Rectal smooth muscle tissue (tissue), 1 donor: Measurements from ENCODE around the gene HDGFL2.
A peak's percentile ranks its signal among the peaks of the same experiment; 100 is the strongest.

Source experiments
- H3K27ac ChIP-seq: one replicate; pipeline ENCODE4 v1.7.0; 2013; ENCODE audit warnings: low read depth, low read length, inconsistent platforms
- H3K27me3 ChIP-seq: one replicate; pipeline ENCODE4 v1.7.0; 2013; ENCODE audit warnings: low read length; ENCODE audit not compliant: control insufficient read depth, insufficient read depth
- H3K36me3 ChIP-seq: one replicate; pipeline ENCODE4 v1.7.0; 2013; ENCODE audit warnings: low read length; ENCODE audit not compliant: control insufficient read depth, insufficient read depth
- H3K4me1 ChIP-seq: one replicate; pipeline ENCODE4 v1.7.0; 2013; ENCODE audit warnings: low read length; ENCODE audit not compliant: control insufficient read depth, insufficient read depth
- H3K4me3 ChIP-seq: one replicate; pipeline ENCODE4 v1.7.0; 2013; ENCODE audit warnings: low read length
- H3K9ac ChIP-seq: one replicate; pipeline ENCODE4 v1.7.0; 2013; ENCODE audit warnings: low read length

HDGFL2 gene

GRCh38 chr19:4448147-4448985 lies 23.7 kb upstream of the HDGFL2 start:
- no peak overlapping the region for H3K27ac ChIP-seq
- H3K4me1 ChIP-seq: no peaks in the 10 kb centered on the region
- no peak overlapping the region for H3K9ac ChIP-seq
- H3K4me3 ChIP-seq: no peak overlapping the region
- no peaks in the 10 kb centered on the region for H3K27me3 ChIP-seq
- H3K36me3 ChIP-seq: peaks cover 35% of the 10 kb centered on the region

DNA sequence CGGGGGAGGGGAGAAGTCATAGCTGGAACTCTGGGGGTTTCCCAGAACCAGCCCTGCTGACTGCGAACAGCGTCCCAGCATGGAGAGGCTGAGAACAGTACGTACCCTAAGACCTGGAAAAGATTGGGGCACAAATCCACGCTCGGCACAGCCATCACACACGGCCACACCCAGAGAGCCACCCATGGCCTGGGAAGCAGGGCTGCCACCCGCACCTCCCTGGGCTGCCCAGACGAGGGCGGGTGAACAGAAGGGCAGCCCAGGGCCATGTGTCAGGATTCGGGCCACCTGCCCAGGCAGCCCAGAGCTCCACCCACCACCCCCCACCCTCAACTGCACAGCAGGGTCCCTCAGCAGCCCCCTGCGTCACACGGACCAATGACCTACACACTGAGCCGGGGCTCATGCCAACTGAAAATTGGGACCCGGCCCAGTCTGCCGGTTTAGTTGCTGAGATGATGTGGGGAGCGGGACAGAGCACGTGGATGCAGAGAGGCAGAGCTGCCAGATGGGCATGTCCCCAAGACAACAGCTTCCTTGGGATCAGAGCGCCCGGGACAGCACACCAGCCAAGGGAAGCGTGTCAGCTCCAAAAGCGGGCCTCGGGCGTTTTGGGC lies 23.0 kb upstream of the HDGFL2 start:
- Histone ChIP-seq H3K27ac (peak overlapping the region; percentile 56), H3K27me3 (no peaks in the 10 kb centered on the region), H3K4me1 (no peaks in the 10 kb centered on the region), H3K9ac (no peak overlapping the region), H3K36me3 (peaks cover 37% of the 10 kb centered on the region), H3K4me3 (no peak overlapping the region)

DNA sequence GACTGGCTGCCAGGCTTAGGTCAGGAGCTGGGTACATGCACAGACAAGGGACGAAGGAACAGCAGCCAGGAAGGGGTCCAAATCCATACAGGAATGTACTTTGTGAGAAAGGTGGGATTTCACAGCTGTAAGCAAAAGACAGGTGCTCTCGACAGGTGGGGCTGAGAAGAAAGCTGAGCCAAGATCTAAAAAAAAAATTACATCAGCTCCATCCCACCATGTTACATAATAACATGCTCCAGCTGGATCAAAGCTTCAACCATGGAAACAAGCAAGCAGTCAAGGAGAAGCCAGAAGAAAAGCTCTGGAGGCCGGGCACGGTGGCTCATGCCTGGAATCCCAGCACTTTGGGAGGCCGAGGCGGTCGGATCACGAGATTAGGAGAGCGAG lies 22.5 kb upstream of the HDGFL2 start:
- no peak overlapping the region for H3K4me3 ChIP-seq
- no peak overlapping the region for H3K9ac ChIP-seq
- no peak overlapping the region for H3K27ac ChIP-seq
- H3K36me3 ChIP-seq: peaks cover 42% of the 10 kb centered on the region
- H3K27me3 ChIP-seq: no peaks in the 10 kb centered on the region
- H3K4me1 ChIP-seq: no peaks in the 10 kb centered on the region

- Histone ChIP-seq H3K4me1 (peaks cover 11% of the 10 kb centered on the region), H3K27me3 (no peaks in the 10 kb centered on the region), H3K4me3 (no peak overlapping the region), H3K36me3 (peaks cover 26% of the 10 kb centered on the region), H3K9ac (no peak overlapping the region), H3K27ac (no peak overlapping the region)
Measured at GRCh38 chr19:4452230-4452990, 19.7 kb upstream of the HDGFL2 start.

- Histone ChIP-seq H3K27ac (no peak overlapping the region), H3K36me3 (peaks cover 18% of the 10 kb centered on the region), H3K27me3 (no peaks in the 10 kb centered on the region), H3K4me3 (no peak overlapping the region), H3K4me1 (peaks cover 11% of the 10 kb centered on the region), H3K9ac (no peak overlapping the region)
Measured at GRCh38 chr19:4453232-4454179, 18.6 kb upstream of the HDGFL2 start.

GRCh38 chr19:4454747-4455718 lies 17.1 kb upstream of the HDGFL2 start:
- Histone ChIP-seq H3K27me3 (no peaks in the 10 kb centered on the region), H3K36me3 (peaks cover 15% of the 10 kb centered on the region), H3K27ac (peak overlapping the region; percentile 55), H3K4me3 (peak overlapping the region; percentile 29), H3K9ac (no peak overlapping the region), H3K4me1 (peaks cover 11% of the 10 kb centered on the region)

DNA sequence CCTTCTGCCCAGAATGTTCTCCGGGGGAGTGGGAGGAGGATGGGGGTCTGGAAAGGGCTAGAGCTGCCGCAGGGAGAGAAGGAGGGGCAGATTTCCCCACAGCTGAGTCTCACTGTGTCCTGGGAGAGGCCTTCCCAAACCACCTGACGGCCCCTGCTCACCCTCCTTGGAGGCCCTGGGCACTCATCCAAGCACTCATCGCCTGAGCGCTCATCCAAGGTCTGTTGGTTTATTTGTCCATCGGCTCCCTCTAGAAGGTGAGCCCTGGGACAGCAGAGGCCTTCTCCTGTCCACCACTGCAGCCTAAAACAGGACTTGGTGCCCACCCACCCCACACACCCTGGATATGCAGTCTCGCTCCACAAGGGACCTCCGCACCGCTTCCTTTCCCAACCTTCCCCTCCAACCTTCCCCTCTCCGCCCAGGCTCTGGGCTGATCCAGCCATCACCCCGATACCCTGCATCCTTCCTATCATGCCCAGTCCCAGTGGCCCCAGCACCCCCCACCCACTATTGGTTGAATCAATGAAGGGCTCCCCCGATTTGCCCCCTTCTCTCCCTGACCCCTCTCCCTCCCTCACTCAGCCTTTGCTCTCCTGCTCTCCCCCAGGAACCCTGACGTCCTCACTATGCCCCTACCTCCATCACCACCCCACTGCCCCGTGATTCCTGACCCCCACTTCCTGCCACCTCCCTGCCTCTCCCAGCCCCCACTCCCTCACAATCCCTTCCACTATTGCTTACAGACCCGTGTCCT lies 16.2 kb upstream of the HDGFL2 start:
- Histone ChIP-seq H3K36me3 (peaks cover 15% of the 10 kb centered on the region), H3K4me1 (peaks cover 11% of the 10 kb centered on the region), H3K27ac (peak overlapping the region; percentile 76), H3K27me3 (no peaks in the 10 kb centered on the region), H3K4me3 (peak overlapping the region; percentile 83), H3K9ac (peak overlapping the region; percentile 1)

DNA sequence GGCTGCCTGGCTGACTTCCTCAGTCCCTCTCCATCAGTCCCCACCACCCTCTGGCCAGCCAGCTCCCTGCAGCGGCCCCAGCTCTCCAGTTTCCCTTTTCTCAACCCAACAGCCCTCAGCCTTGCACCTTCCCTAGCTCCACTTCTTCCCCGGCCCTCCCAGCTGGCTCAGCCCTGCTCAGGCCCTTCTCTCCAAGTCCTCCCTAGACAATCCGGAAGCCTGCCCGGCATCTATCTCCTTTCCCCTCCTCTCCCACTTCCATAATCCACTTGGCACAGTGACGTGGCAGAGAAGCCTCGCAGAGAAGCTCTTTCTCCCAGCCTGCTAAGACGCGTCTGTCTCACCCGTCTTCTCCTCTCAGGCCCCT lies 15.6 kb upstream of the HDGFL2 start:
- Histone ChIP-seq H3K4me1 (peaks cover 11% of the 10 kb centered on the region), H3K9ac (peak overlapping the region; percentile 2), H3K4me3 (peak overlapping the region; percentile 83), H3K27me3 (no peaks in the 10 kb centered on the region), H3K27ac (peak overlapping the region; percentile 76), H3K36me3 (peaks cover 15% of the 10 kb centered on the region)

DNA sequence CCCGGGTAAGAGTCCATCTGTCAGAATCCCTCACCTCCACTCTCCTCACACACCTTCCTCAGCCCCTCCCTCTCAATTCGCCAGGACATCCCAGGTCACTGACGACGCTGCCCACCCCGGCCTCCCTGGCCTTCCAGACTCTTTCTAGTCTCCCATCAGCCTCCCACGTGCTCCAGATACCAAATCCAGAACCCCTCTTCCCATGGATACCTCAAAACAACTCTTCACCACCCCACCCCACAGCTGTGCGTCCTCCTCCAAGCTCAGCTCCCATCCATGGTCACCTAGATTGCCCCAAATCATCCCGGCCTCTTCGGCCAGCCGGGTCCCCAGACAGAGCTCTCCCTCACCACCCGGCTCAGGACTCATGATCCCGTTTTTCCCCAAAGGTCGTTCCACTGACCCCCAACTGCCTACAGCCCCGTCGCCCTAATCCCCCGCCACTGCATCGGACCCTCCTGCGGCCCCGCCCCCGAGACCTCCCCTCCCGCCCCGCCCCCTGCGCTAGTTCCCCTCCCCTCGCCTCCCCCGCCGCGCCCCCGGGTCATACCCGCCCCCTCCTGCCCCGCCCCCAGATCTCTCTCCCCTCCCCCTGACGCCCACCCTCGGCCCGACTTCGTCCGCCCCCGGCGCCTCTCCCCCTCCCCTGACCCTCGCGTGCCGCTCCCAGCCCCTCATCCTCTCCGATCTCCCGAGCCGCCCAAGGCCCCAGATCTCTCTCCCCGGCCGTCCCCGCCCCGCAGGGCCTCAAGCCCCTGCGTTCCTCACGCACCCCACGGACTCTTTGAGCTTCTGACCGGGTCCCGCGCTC lies 15.0 kb upstream of the HDGFL2 start:
- H3K4me1 ChIP-seq: peaks cover 11% of the 10 kb centered on the region
- H3K9ac ChIP-seq: peak overlapping the region; percentile 2
- peak overlapping the region; percentile 83 for H3K4me3 ChIP-seq
- H3K27ac ChIP-seq: peak overlapping the region; percentile 82
- no peaks in the 10 kb centered on the region for H3K27me3 ChIP-seq
- H3K36me3 ChIP-seq: peaks cover 15% of the 10 kb centered on the region
